Loucy (cell line): ENCODE results near the gene SLC5A10.

Experiments
- H2AFZ ChIP-seq: fragments of 200-600 bp; sonication (generic); 2 replicates; pipeline ENCODE4 v1.6.0; 2016; ENCODE audit warnings: antibody characterized with exemption, mild to moderate bottlenecking, low read length, moderate library complexity
- H3F3A ChIP-seq: fragments of 200-600 bp; 2 replicates; pipeline ENCODE4 v1.6.0; 2016; ENCODE audit warnings: antibody characterized with exemption, low read depth, mild to moderate bottlenecking
- H3K27me3 ChIP-seq: fragments of 200-600 bp; sonication (generic); 2 replicates; pipeline ENCODE4 v1.6.1; 2014; ENCODE audit warnings: low read length, mild to moderate bottlenecking; ENCODE audit not compliant: insufficient read depth, poor library complexity, severe bottlenecking
- H3K36me3 ChIP-seq: fragments of 200-600 bp; sonication (generic); 2 replicates; pipeline ENCODE4 v1.6.1; 2016; ENCODE audit warnings: low read length; ENCODE audit not compliant: insufficient read depth
- H3K4me1 ChIP-seq: fragments of 200-600 bp; sonication (generic); 2 replicates; pipeline ENCODE4 v1.5.1; 2014; ENCODE audit warnings: low read length, mild to moderate bottlenecking; ENCODE audit not compliant: insufficient read depth, poor library complexity, severe bottlenecking
- H3K4me2 ChIP-seq: fragments of 200-600 bp; sonication (generic); 2 replicates; pipeline ENCODE4 v1.6.0; 2014; ENCODE audit warnings: antibody characterized with exemption, low read length, low read depth, mild to moderate bottlenecking; ENCODE audit not compliant: poor library complexity, severe bottlenecking
- H3K4me3 ChIP-seq: fragments of 200-600 bp; sonication (generic); 2 replicates; pipeline ENCODE4 v1.5.1; 2014; ENCODE audit warnings: low read length, mild to moderate bottlenecking, mixed read lengths; ENCODE audit not compliant: poor library complexity, severe bottlenecking
- H3K79me2 ChIP-seq: fragments of 200-600 bp; sonication (generic); 2 replicates; pipeline ENCODE4 v1.6.1; 2014; ENCODE audit warnings: low read length; ENCODE audit not compliant: insufficient read depth
- H3K9ac ChIP-seq: fragments of 200-600 bp; sonication (generic); 2 replicates; pipeline ENCODE4 v1.6.0; 2014; ENCODE audit warnings: mild to moderate bottlenecking, low read depth, low read length, moderate library complexity; ENCODE audit not compliant: poor library complexity, severe bottlenecking
- H3K9me2 ChIP-seq: fragments of 200-600 bp; sonication (generic); replicated peaks from 2 replicates; pipeline ENCODE4 v1.6.1; 2016; ENCODE audit warnings: low read depth, low read length, mixed read lengths
- H3K9me3 ChIP-seq: fragments of 200-600 bp; sonication (generic); 2 replicates; pipeline ENCODE4 v1.6.1; 2014; ENCODE audit warnings: mild to moderate bottlenecking, antibody characterized with exemption, low read length, low read depth; ENCODE audit not compliant: insufficient read depth
- H4K20me1 ChIP-seq: fragments of 200-600 bp; sonication (generic); 2 replicates; pipeline ENCODE4 v1.6.0; 2014; ENCODE audit warnings: antibody characterized with exemption, low read length, mild to moderate bottlenecking; ENCODE audit not compliant: insufficient read depth, poor library complexity, severe bottlenecking
- CTCF ChIP-seq: fragments of 200-600 bp; sonication (generic); conservative IDR thresholded peaks from 2 replicates; pipeline ENCODE4 v1.5.1; 2014; ENCODE audit warnings: mild to moderate bottlenecking, antibody characterized with exemption, low read length
- EZH2phosphoT487 ChIP-seq: fragments of 200-600 bp; IDR thresholded peaks from 2 replicates; pipeline ENCODE4 v1.6.1; 2018; ENCODE audit warnings: antibody characterized with exemption, mild to moderate bottlenecking, moderate library complexity, borderline replicate concordance

The SLC5A10 gene

DNA sequence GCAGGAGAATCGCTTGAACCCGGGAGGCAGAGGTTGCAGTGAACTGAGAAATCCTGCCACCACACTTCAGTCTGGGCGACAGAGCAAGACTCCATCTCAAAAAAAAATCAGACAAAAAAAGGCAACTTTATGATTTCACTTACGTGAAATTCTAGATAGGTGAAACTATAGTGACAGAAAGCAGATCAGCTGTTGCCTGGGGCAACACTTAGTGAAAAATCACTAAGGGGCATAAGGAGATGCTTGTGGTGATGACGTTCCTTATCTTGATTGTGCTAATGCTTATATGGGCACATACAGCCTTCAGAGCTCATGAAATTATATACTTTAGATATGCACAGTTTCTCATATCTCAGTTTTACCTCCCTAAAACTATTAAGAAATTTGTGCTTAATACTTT, 41.6 kb upstream of the SLC5A10 start:
- H3K4me2 ChIP-seq, result no peak overlapping the region
- TF ChIP-seq EZH2phosphoT487 (no peak), CTCF (no peak)
- H4K20me1 ChIP-seq, result no peaks in the 10 kb centered on the region
- no peaks in the 10 kb centered on the region for H3K9me3 ChIP-seq
- no peak overlapping the region for H2AFZ ChIP-seq
- H3K4me1 ChIP-seq, result peaks cover 7% of the 10 kb centered on the region
- H3K9me2 ChIP-seq, result no peaks in the 10 kb centered on the region
- H3K79me2 ChIP-seq, result peaks cover 4% of the 10 kb centered on the region; the same call in 1 of the 2 replicates
- H3F3A ChIP-seq, result no peaks in the 10 kb centered on the region
- peaks cover 69% of the 10 kb centered on the region; the same call in 1 of the 2 replicates for H3K36me3 ChIP-seq
- no peaks in the 10 kb centered on the region for H3K27me3 ChIP-seq
- H3K9ac ChIP-seq, result no peak overlapping the region
- H3K4me3 ChIP-seq, result no peak overlapping the region

GRCh38 chr17:18910881-18911280, 41.1 kb upstream of the SLC5A10 start:
- H3K79me2 ChIP-seq, result peaks cover 4% of the 10 kb centered on the region; the same call in 1 of the 2 replicates
- H3K9me3 ChIP-seq, result no peaks in the 10 kb centered on the region
- no peaks in the 10 kb centered on the region for H3K9me2 ChIP-seq
- H3K4me1 ChIP-seq, result peaks cover 12% of the 10 kb centered on the region
- H3K36me3 ChIP-seq, result peaks cover 69% of the 10 kb centered on the region; the same call in 1 of the 2 replicates
- H3K4me2 ChIP-seq, result no peak overlapping the region
- H2AFZ ChIP-seq, result no peak overlapping the region
- no peaks in the 10 kb centered on the region for H3K27me3 ChIP-seq
- TF ChIP-seq EZH2phosphoT487 (no peak), CTCF (no peak)
- H3K9ac ChIP-seq, result no peak overlapping the region
- no peak overlapping the region for H3K4me3 ChIP-seq
- no peaks in the 10 kb centered on the region for H3F3A ChIP-seq
- H4K20me1 ChIP-seq, result no peaks in the 10 kb centered on the region

- no peak for TF ChIP-seq EZH2phosphoT487
- TF ChIP-seq CTCF, result no peak
- no peaks in the 10 kb centered on the region for H4K20me1 ChIP-seq
- no peaks in the 10 kb centered on the region for H3K9me3 ChIP-seq
- H3K9ac ChIP-seq, result peak overlapping the region; percentile 60
- H3K36me3 ChIP-seq, result peaks cover 37% of the 10 kb centered on the region
- no peak overlapping the region for H2AFZ ChIP-seq
- peaks cover 6% of the 10 kb centered on the region; the same call in 1 of the 2 replicates for H3F3A ChIP-seq
- H3K27me3 ChIP-seq, result no peaks in the 10 kb centered on the region
- H3K4me2 ChIP-seq, result peak overlapping the region; percentile 65
- peaks cover 59% of the 10 kb centered on the region for H3K4me1 ChIP-seq
- peak overlapping the region; percentile 44 for H3K4me3 ChIP-seq
- H3K9me2 ChIP-seq, result no peaks in the 10 kb centered on the region
- peaks cover 33% of the 10 kb centered on the region; the same call in 1 of the 2 replicates for H3K79me2 ChIP-seq
These were observed 35.0 kb upstream of the SLC5A10 start for GRCh38 chr17:18916816-18917500.
